Glutamatergic neuron (in vitro differentiated cells): ENCODE measurements around the gene AFMID. TPM values are rescaled to one million over a fixed set of nuclear protein-coding genes. Genes with fewer than 3 reads are reported as not detected.
"Not testable (repeated sequence)": the region's sequence is repeated elsewhere in the genome, so short reads cannot be mapped to it uniquely, and the experiment has no call there.

Experiments used
- DNase-seq: peaks from one replicate; pipeline ENCODE4 v3.0.0; 2022
- H3K27ac Mint-ChIP-seq: one replicate; pipeline ENCODE4 v1.8.0; 2020; ENCODE audit warnings: mild to moderate bottlenecking, mixed read lengths, inconsistent platforms; ENCODE audit not compliant: unreplicated experiment
- H3K27me3 Mint-ChIP-seq: one replicate; pipeline ENCODE4 v1.8.0; 2020; ENCODE audit warnings: mild to moderate bottlenecking, moderate library complexity, mixed read lengths, inconsistent platforms; ENCODE audit not compliant: unreplicated experiment
- H3K36me3 Mint-ChIP-seq: one replicate; pipeline ENCODE4 v1.8.0; 2020; ENCODE audit warnings: mild to moderate bottlenecking, mixed read lengths, inconsistent platforms; ENCODE audit not compliant: unreplicated experiment
- H3K4me1 Mint-ChIP-seq: one replicate; pipeline ENCODE4 v1.8.0; 2020; ENCODE audit warnings: mild to moderate bottlenecking, low read depth, mixed read lengths, inconsistent platforms; ENCODE audit not compliant: unreplicated experiment
- H3K4me3 Mint-ChIP-seq: one replicate; pipeline ENCODE4 v1.8.0; 2020; ENCODE audit warnings: mild to moderate bottlenecking, mixed read lengths, inconsistent platforms; ENCODE audit not compliant: unreplicated experiment
- H3K9me3 Mint-ChIP-seq: one replicate; pipeline ENCODE4 v1.8.0; 2020; ENCODE audit warnings: mild to moderate bottlenecking, moderate library complexity, mixed read lengths, inconsistent platforms; ENCODE audit not compliant: unreplicated experiment
- CTCF ChIP-seq: fragments of 200-600 bp; sonication (generic); IDR thresholded peaks from one replicate; pipeline ENCODE4 v1.5.0; 2021; ENCODE audit not compliant: partially characterized antibody, unreplicated experiment
- long read RNA-seq: library from polyadenylated mRNA; unstranded; transcript quantifications from one replicate; pipeline ENCODE4 v2.0.0, GENCODE V29; 2020; ENCODE audit not compliant: unreplicated experiment
- total RNA-seq: library from RNA; stranded (reverse); fragmentation: NEBNext Ultra II Directional; extraction: Animal tissue kit (Norgen Biotek cat#: 25700); gene quantifications from one replicate; pipeline ENCODE4 v1.2.1, GENCODE V29; 2021; ENCODE audit not compliant: unreplicated experiment

Gene AFMID
- 29.9 TPM for total RNA-seq
- long read RNA-seq, partial matches to known transcripts, result 0 of 1 reads
- long read RNA-seq, other reads (novel, unspliced or antisense), result 0 of 1 reads

GRCh38 chr17:78186692-78187595, at the start of gene AFMID, which contains the start of gene TK1:
AFMID (plus strand) TSS chr17:78187362; CDS start chr17:78187371, 9 bp downstream.
TK1 (minus strand) TSS chr17:78187052; CDS start chr17:78186994, 58 bp downstream.
- H3K4me3 Mint-ChIP-seq, result peak within 1 kb of the TSS; percentile 88
- no peaks in the 10 kb centered on the region for H3K4me1 Mint-ChIP-seq
- no peaks in the 10 kb centered on the region for H3K36me3 Mint-ChIP-seq
- peak; percentile 95 for TF ChIP-seq CTCF
- DNase-seq, result peak; percentile 99
- H3K27me3 Mint-ChIP-seq, result no peaks in the 10 kb centered on the region
- peak within 1 kb of the TSS; percentile 91 for H3K27ac Mint-ChIP-seq
- H3K9me3 Mint-ChIP-seq, result peaks cover 2% of the 10 kb centered on the region

- H3K27ac Mint-ChIP-seq, result no peak overlapping the region
- peaks cover 4% of the 10 kb centered on the region for H3K36me3 Mint-ChIP-seq
- peaks cover 18% of the 10 kb centered on the region for H3K27me3 Mint-ChIP-seq
- no peaks in the 10 kb centered on the region for H3K9me3 Mint-ChIP-seq
- TF ChIP-seq CTCF, result peak; percentile 54
- H3K4me1 Mint-ChIP-seq, result no peaks in the 10 kb centered on the region
- no peak for DNase-seq
- no peak overlapping the region for H3K4me3 Mint-ChIP-seq
Measured at GRCh38 chr17:78137392-78138203, 49.6 kb upstream of the AFMID start.

GRCh38 chr17:78138204-78139060, 48.7 kb upstream of the AFMID start:
- no peaks in the 10 kb centered on the region for H3K4me1 Mint-ChIP-seq
- H3K36me3 Mint-ChIP-seq, result peaks cover 4% of the 10 kb centered on the region

GRCh38 chr17:78139861-78140168, 47.3 kb upstream of the AFMID start:
- not testable (repeated sequence) for H3K36me3 Mint-ChIP-seq, H3K9me3 Mint-ChIP-seq, H3K27ac Mint-ChIP-seq, H3K4me1 Mint-ChIP-seq, H3K4me3 Mint-ChIP-seq, DNase-seq
- H3K27me3 Mint-ChIP-seq, result peaks cover 14% of the 10 kb centered on the region

More at GRCh38 chr17:78138204-78139060, 48.7 kb upstream of the AFMID start:
- Mint-ChIP-seq H3K9me3 (no peaks in the 10 kb centered on the region), H3K27ac (no peak overlapping the region), H3K27me3 (peaks cover 20% of the 10 kb centered on the region), H3K4me3 (no peak overlapping the region)
- TF ChIP-seq CTCF, result no peak
- no peak for DNase-seq
